KMS-11 (cell line): ENCODE results near the gene EFCAB12.

Experiments
- H2AFZ ChIP-seq: fragments of 200-600 bp; sonication (generic); 2 replicates; pipeline ENCODE4 v1.6.1; 2016; ENCODE audit warnings: antibody characterized with exemption, mixed run types, low read depth
- H3K27ac ChIP-seq: fragments of 200-600 bp; sonication (generic); 2 replicates; pipeline ENCODE4 v1.6.1; 2016; ENCODE audit warnings: mild to moderate bottlenecking, mixed run types
- H3K27me3 ChIP-seq: fragments of 200-600 bp; sonication (generic); 2 replicates; pipeline ENCODE4 v1.6.1; 2017; ENCODE audit warnings: mild to moderate bottlenecking, low read depth, mixed run types, moderate library complexity; ENCODE audit not compliant: insufficient read depth
- H3K36me3 ChIP-seq: fragments of 200-600 bp; sonication (generic); 2 replicates; pipeline ENCODE4 v1.6.1; 2017; ENCODE audit warnings: mild to moderate bottlenecking, mixed run types; ENCODE audit not compliant: insufficient read depth
- H3K4me1 ChIP-seq: fragments of 200-600 bp; sonication (generic); 2 replicates; pipeline ENCODE4 v1.6.1; 2016; ENCODE audit warnings: mild to moderate bottlenecking, low read depth, mixed run types; ENCODE audit not compliant: poor library complexity, severe bottlenecking
- H3K4me2 ChIP-seq: fragments of 200-600 bp; sonication (generic); 2 replicates; pipeline ENCODE4 v1.7.0; 2016; ENCODE audit warnings: mild to moderate bottlenecking, mixed run types
- H3K4me3 ChIP-seq: fragments of 200-600 bp; sonication (generic); IDR thresholded peaks from 2 replicates; pipeline ENCODE4 v1.6.1; 2017; ENCODE audit warnings: low read depth, low read length, mixed read lengths; ENCODE audit not compliant: insufficient read depth
- H3K79me2 ChIP-seq: fragments of 200-600 bp; sonication (generic); 2 replicates; pipeline ENCODE4 v1.6.1; 2016; ENCODE audit warnings: low read depth, mixed run types; ENCODE audit not compliant: insufficient read depth
- H3K9ac ChIP-seq: fragments of 200-600 bp; sonication (generic); 2 replicates; pipeline ENCODE4 v1.6.1; 2016; ENCODE audit warnings: mild to moderate bottlenecking, mixed run types
- H4K20me1 ChIP-seq: fragments of 200-600 bp; sonication (generic); 2 replicates; pipeline ENCODE4 v1.6.1; 2016; ENCODE audit warnings: mild to moderate bottlenecking, mixed run types; ENCODE audit not compliant: insufficient read depth
- CTCF ChIP-seq: fragments of 200-600 bp; sonication (generic); conservative IDR thresholded peaks from 2 replicates; pipeline ENCODE4 v1.6.1; 2017; ENCODE audit warnings: low read depth, mild to moderate bottlenecking, antibody characterized with exemption, low read length, moderate library complexity, mixed read lengths

Gene EFCAB12

GRCh38 chr3:129417326-129417725 lies 11.1 kb downstream of the EFCAB12 start:
- Histone ChIP-seq H4K20me1 (no peaks in the 10 kb centered on the region), H3K9ac (no peak overlapping the region), H2AFZ (no peak overlapping the region), H3K79me2 (no peaks in the 10 kb centered on the region), H3K4me3 (no peak overlapping the region), H3K27ac (no peak overlapping the region), H3K4me2 (no peak overlapping the region), H3K36me3 (no peaks in the 10 kb centered on the region), H3K27me3 (no peaks in the 10 kb centered on the region), H3K4me1 (peaks cover 8% of the 10 kb centered on the region)
- no peak for TF ChIP-seq CTCF

GRCh38 chr3:129416415-129416814 lies 12.0 kb downstream of the EFCAB12 start:
- no peaks in the 10 kb centered on the region for H3K79me2 ChIP-seq
- H4K20me1 ChIP-seq = no peaks in the 10 kb centered on the region
- no peaks in the 10 kb centered on the region for H3K36me3 ChIP-seq
- H3K4me1 ChIP-seq = peaks cover 8% of the 10 kb centered on the region
- no peak overlapping the region for H2AFZ ChIP-seq
- H3K4me2 ChIP-seq = no peak overlapping the region
- H3K4me3 ChIP-seq = no peak overlapping the region
- no peaks in the 10 kb centered on the region for H3K27me3 ChIP-seq
- H3K27ac ChIP-seq = no peak overlapping the region
- no peak overlapping the region for H3K9ac ChIP-seq
- no peak for TF ChIP-seq CTCF

GRCh38 chr3:129415830-129416229 lies 12.6 kb downstream of the EFCAB12 start:
- H3K36me3 ChIP-seq = no peaks in the 10 kb centered on the region
- TF ChIP-seq CTCF = no peak
- H4K20me1 ChIP-seq = no peaks in the 10 kb centered on the region
- no peaks in the 10 kb centered on the region for H3K27me3 ChIP-seq
- no peak overlapping the region for H3K9ac ChIP-seq
- no peak overlapping the region for H3K4me3 ChIP-seq
- no peak overlapping the region for H2AFZ ChIP-seq
- peaks cover 8% of the 10 kb centered on the region for H3K4me1 ChIP-seq
- no peak overlapping the region for H3K27ac ChIP-seq
- no peak overlapping the region for H3K4me2 ChIP-seq
- H3K79me2 ChIP-seq = no peaks in the 10 kb centered on the region

GRCh38 chr3:129415378-129415777 lies 13.1 kb downstream of the EFCAB12 start:
- Histone ChIP-seq H3K27me3 (no peaks in the 10 kb centered on the region), H3K27ac (no peak overlapping the region), H3K4me2 (no peak overlapping the region), H3K9ac (no peak overlapping the region), H3K36me3 (no peaks in the 10 kb centered on the region), H3K4me3 (no peak overlapping the region), H4K20me1 (no peaks in the 10 kb centered on the region), H3K79me2 (no peaks in the 10 kb centered on the region), H2AFZ (no peak overlapping the region), H3K4me1 (peaks cover 8% of the 10 kb centered on the region)
- TF ChIP-seq CTCF = no peak
